ENCODE data around the gene ISYNA1.
A peak's percentile ranks its signal among the peaks of the same experiment; 100 is the strongest.

The ISYNA1 gene

DNA sequence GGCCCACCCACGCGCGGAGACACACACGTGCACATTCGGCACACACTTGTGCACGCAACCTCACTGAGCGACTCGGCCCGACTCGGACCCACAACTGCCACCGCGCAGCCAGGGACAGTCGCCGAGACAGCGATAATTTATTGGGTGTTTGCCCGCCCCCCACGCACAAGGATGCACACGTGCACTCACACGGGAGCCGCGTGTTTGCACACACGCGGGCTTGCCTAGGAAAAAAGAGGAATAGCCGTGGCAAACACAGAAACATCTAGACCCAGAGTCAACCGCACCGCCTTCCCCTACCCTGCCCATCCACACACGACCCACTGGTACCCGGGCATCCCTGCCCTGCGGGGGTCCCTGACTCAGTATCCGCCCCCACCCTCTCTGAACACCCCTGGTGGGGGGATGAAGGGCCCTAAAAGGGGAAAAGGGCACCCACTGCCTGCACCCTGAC is 19.9 kb downstream of the ISYNA1 start:
- no peaks in the 10 kb centered on the region for H3K27me3 ChIP-seq (replicated peaks)
- peaks cover 2% of the 10 kb centered on the region for H3K36me3 ChIP-seq (replicated peaks)
- in situ Hi-C loops (cut with HindIII; ENCODE audit: low pct_ligation_motif_present, low sequenced_read_pairs), result no loop called here
- H3K27ac ChIP-seq, result peak overlapping the region; percentile 98
- H3K4me3 ChIP-seq (ENCODE audit: low read depth, low read length), result peak overlapping the region; percentile 17
- TF ChIP-seq CTCF (IDR thresholded peaks at IDR 0.05; ENCODE audit: low read depth, low read length, missing control alignments), result no peak
- no peak for DNase-seq

DNA sequence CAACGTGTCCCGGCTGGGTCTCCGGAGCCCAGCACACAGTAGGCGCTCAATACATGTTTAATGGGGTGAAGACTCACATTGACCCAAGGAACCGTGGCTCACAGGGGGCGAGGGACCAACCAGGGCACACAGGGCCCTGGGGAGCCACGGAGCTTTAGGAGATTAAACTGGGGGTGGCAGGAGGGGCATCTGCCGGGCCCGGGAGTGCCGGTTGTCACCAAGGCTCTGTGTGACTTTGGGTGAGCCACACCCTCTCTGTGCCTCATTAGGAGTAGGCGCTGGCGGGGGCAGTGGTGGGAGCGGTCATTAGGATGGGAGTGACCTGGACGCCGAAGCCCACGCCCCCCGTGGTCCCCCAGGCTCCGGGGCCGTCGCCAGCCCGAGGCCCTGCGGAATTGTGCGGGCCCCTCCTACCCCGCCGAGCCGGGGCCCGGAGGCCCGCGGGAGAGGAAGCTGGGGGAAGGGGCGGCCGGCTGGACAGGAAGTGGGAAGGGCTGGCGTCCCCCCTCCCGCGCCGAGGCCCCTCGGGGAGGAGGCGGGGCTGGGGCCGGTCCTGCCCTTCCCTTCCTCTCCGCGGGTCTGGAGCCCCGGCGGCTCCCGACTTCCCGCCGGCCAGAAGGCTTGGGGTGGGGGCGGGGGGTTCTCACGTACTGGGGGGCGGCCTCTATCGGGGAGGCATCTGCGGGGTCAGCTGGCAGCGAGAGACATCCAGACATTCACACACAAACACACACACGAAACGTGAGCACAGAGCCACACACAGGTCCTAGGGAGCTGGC is 20.5 kb downstream of the ISYNA1 start:
- Histone ChIP-seq H3K27ac (peak overlapping the region; percentile 98), H3K36me3 (replicated peaks) (peaks cover under 1% of the 10 kb centered on the region), H3K4me3 (ENCODE audit: low read depth, low read length) (peak overlapping the region; percentile 36), H3K27me3 (replicated peaks) (no peaks in the 10 kb centered on the region)
- DNase-seq, result peak; percentile 56
- TF ChIP-seq CTCF (IDR thresholded peaks at IDR 0.05; ENCODE audit: low read depth, low read length, missing control alignments), result no peak
- in situ Hi-C loops (cut with HindIII; ENCODE audit: low pct_ligation_motif_present, low sequenced_read_pairs), result no loop called here

GRCh38 chr19:18416778-18417249 is 21.1 kb downstream of the ISYNA1 start:
- no peak for TF ChIP-seq CTCF (IDR thresholded peaks at IDR 0.05; ENCODE audit: low read depth, low read length, missing control alignments)
- Histone ChIP-seq H3K36me3 (replicated peaks) (no peaks in the 10 kb centered on the region), H3K27ac (peak overlapping the region; percentile 98), H3K4me3 (ENCODE audit: low read depth, low read length) (peak overlapping the region; percentile 36), H3K27me3 (replicated peaks) (no peaks in the 10 kb centered on the region)
- DNase-seq, result peak; percentile 93
- in situ Hi-C loops (cut with HindIII; ENCODE audit: low pct_ligation_motif_present, low sequenced_read_pairs), result no loop called here

GRCh38 chr19:18415178-18415867 is 22.6 kb downstream of the ISYNA1 start:
- DNase-seq, result peak; percentile 76
- peak overlapping the region; percentile 98 for H3K27ac ChIP-seq
- in situ Hi-C loops (cut with HindIII; ENCODE audit: low pct_ligation_motif_present, low sequenced_read_pairs), result no loop called here
- no peaks in the 10 kb centered on the region for H3K36me3 ChIP-seq (replicated peaks)
- peak; percentile 9 for TF ChIP-seq CTCF (IDR thresholded peaks at IDR 0.05; ENCODE audit: low read depth, low read length, missing control alignments)
- H3K27me3 ChIP-seq (replicated peaks), result no peaks in the 10 kb centered on the region
- peak overlapping the region; percentile 35 for H3K4me3 ChIP-seq (ENCODE audit: low read depth, low read length)

GRCh38 chr19:18414504-18415177 is 23.3 kb downstream of the ISYNA1 start:
- in situ Hi-C loops (cut with HindIII; ENCODE audit: low pct_ligation_motif_present, low sequenced_read_pairs), result no loop called here
- no peaks in the 10 kb centered on the region for H3K27me3 ChIP-seq (replicated peaks)
- no peaks in the 10 kb centered on the region for H3K36me3 ChIP-seq (replicated peaks)
- DNase-seq, result peak; percentile 62
- peak overlapping the region; percentile 6 for H3K4me3 ChIP-seq (ENCODE audit: low read depth, low read length)
- H3K27ac ChIP-seq, result peak overlapping the region; percentile 98
- TF ChIP-seq CTCF (IDR thresholded peaks at IDR 0.05; ENCODE audit: low read depth, low read length, missing control alignments), result no peak

Measured in brain microvascular endothelial cell (primary cell).